ENCODE results near the gene P2RX1.
"Not testable (repeated sequence)": the region's sequence is repeated elsewhere in the genome, so short reads cannot be mapped to it uniquely, and the experiment has no call there.

P2RX1 gene

GRCh38 chr17:3885271-3885670, 31.0 kb downstream of the P2RX1 start:
- DNase-seq, result no peak

- no peak for DNase-seq
Observed at GRCh38 chr17:3884188-3884587, 32.1 kb downstream of the P2RX1 start.

GRCh38 chr17:3882276-3882675, 34.0 kb downstream of the P2RX1 start:
- no peak for DNase-seq

GRCh38 chr17:3880983-3881382, 35.3 kb downstream of the P2RX1 start:
- no peak for DNase-seq

- no peak for DNase-seq
Observed at GRCh38 chr17:3879591-3880417, 36.5 kb downstream of the P2RX1 start.

GRCh38 chr17:3879186-3879585, 37.1 kb downstream of the P2RX1 start:
- DNase-seq, result peak; percentile 39

GRCh38 chr17:3877220-3877619, 39.0 kb downstream of the P2RX1 start:
- DNase-seq, result no peak

GRCh38 chr17:3875317-3875716, 40.9 kb downstream of the P2RX1 start:
- no peak for DNase-seq

- no peak for DNase-seq
Observed at GRCh38 chr17:3873862-3874261, 42.4 kb downstream of the P2RX1 start.

GRCh38 chr17:3870871-3871306, 45.4 kb downstream of the P2RX1 start:
- DNase-seq, result peak; percentile 24

- DNase-seq, result no peak
Observed at GRCh38 chr17:3867606-3868005, 48.7 kb downstream of the P2RX1 start.

- no peak for DNase-seq
Observed at GRCh38 chr17:3867106-3867505, 49.2 kb downstream of the P2RX1 start.

- no peak for DNase-seq
Observed at GRCh38 chr17:3866276-3866675, 50.0 kb downstream of the P2RX1 start.

GRCh38 chr17:3865176-3865575, 51.1 kb downstream of the P2RX1 start:
- DNase-seq, result no peak

GRCh38 chr17:3864534-3864933, 51.7 kb downstream of the P2RX1 start:
- DNase-seq, result no peak

- no peak for DNase-seq
Observed at GRCh38 chr17:3861761-3862681, 54.2 kb downstream of the P2RX1 start.

- no peak for DNase-seq
Observed at GRCh38 chr17:3860939-3861700, 55.1 kb downstream of the P2RX1 start.

GRCh38 chr17:3859940-3860339, 56.3 kb downstream of the P2RX1 start:
- no peak for DNase-seq

GRCh38 chr17:3857261-3858105, 58.8 kb downstream of the P2RX1 start:
- DNase-seq, result no peak

- DNase-seq, result not testable (repeated sequence)
Observed at GRCh38 chr17:3854204-3854603, 62.1 kb downstream of the P2RX1 start.

GRCh38 chr17:3852561-3852960, 63.7 kb downstream of the P2RX1 start:
- DNase-seq, result no peak

GRCh38 chr17:3851461-3852100, 64.7 kb downstream of the P2RX1 start:
- DNase-seq, result no peak
